ENCODE results near the gene TLCD3B.
"Not testable (repeated sequence)": the region's sequence is repeated elsewhere in the genome, so short reads cannot be mapped to it uniquely, and the experiment has no call there.

DNA sequence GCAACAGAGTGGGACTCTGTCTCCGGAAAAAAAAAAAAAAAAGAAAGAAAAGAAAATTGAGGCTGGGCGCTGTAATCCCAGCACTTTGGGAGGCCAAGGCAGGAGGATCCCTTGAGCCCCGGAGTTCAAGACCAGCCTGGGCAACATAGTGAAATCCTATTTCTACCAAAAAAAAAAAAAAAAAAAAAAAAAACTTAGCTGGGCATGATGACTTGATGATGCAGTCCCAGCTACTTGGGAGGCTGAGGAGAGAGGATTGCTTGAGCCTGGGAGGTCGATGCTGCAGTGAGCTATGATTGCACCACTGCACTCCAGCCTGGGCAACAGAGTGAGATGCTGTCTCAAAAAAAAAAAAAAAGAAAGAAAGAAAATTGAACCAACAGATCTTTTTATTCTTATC lies 13.1 kb downstream of the TLCD3B start:
- TF ChIP-seq, protein P1, sequence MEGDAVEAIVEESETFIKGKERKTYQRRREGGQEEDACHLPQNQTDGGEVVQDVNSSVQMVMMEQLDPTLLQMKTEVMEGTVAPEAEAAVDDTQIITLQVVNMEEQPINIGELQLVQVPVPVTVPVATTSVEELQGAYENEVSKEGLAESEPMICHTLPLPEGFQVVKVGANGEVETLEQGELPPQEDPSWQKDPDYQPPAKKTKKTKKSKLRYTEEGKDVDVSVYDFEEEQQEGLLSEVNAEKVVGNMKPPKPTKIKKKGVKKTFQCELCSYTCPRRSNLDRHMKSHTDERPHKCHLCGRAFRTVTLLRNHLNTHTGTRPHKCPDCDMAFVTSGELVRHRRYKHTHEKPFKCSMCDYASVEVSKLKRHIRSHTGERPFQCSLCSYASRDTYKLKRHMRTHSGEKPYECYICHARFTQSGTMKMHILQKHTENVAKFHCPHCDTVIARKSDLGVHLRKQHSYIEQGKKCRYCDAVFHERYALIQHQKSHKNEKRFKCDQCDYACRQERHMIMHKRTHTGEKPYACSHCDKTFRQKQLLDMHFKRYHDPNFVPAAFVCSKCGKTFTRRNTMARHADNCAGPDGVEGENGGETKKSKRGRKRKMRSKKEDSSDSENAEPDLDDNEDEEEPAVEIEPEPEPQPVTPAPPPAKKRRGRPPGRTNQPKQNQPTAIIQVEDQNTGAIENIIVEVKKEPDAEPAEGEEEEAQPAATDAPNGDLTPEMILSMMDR (IDR thresholded peaks at IDR 0.05; ENCODE audit: poor library complexity, severe bottlenecking): not testable (repeated sequence)
- TF ChIP-seq EZH2 (IDR thresholded peaks at IDR 0.05; ENCODE audit: borderline replicate concordance, insufficient read depth, low read length, poor library complexity, severe bottlenecking); POLR2AphosphoS5 (IDR thresholded peaks at IDR 0.05); RAD21 (conservative IDR thresholded peaks at IDR 0.05); EP300 (conservative IDR thresholded peaks at IDR 0.05; ENCODE audit: poor library complexity, severe bottlenecking); SMC3 (conservative IDR thresholded peaks at IDR 0.05; ENCODE audit: poor library complexity): not testable (repeated sequence)
- TF ChIP-seq, protein P2, sequence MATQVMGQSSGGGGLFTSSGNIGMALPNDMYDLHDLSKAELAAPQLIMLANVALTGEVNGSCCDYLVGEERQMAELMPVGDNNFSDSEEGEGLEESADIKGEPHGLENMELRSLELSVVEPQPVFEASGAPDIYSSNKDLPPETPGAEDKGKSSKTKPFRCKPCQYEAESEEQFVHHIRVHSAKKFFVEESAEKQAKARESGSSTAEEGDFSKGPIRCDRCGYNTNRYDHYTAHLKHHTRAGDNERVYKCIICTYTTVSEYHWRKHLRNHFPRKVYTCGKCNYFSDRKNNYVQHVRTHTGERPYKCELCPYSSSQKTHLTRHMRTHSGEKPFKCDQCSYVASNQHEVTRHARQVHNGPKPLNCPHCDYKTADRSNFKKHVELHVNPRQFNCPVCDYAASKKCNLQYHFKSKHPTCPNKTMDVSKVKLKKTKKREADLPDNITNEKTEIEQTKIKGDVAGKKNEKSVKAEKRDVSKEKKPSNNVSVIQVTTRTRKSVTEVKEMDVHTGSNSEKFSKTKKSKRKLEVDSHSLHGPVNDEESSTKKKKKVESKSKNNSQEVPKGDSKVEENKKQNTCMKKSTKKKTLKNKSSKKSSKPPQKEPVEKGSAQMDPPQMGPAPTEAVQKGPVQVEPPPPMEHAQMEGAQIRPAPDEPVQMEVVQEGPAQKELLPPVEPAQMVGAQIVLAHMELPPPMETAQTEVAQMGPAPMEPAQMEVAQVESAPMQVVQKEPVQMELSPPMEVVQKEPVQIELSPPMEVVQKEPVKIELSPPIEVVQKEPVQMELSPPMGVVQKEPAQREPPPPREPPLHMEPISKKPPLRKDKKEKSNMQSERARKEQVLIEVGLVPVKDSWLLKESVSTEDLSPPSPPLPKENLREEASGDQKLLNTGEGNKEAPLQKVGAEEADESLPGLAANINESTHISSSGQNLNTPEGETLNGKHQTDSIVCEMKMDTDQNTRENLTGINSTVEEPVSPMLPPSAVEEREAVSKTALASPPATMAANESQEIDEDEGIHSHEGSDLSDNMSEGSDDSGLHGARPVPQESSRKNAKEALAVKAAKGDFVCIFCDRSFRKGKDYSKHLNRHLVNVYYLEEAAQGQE (IDR thresholded peaks at IDR 0.05; ENCODE audit: borderline replicate concordance): not testable (repeated sequence)

All from neural cell (in vitro differentiated cells).